Measurements from ENCODE around the gene E2F1. TPM values are rescaled to one million over a fixed set of nuclear protein-coding genes. Genes with fewer than 3 reads are reported as not detected.

E2F1 gene
- total and polyA plus RNA-seq, 2 experiments from 2014 or later, result 12.1 to 42.6 TPM

- H3K27ac Mint-ChIP-seq, result no peak within 1 kb of the TSS; the same call in 1 of the 2 replicates
- H3K9me3 Mint-ChIP-seq, result peaks cover 12% of the 10 kb centered on the region
- peak; percentile 91 for DNase-seq (ENCODE audit: low spot score)
- Histone ChIP-seq H2AFZ (peak within 1 kb of the TSS; percentile 100), H3K79me2 (replicated peaks; ENCODE audit: insufficient read depth) (no peaks in the 10 kb centered on the region), H3K4me3 (peak within 1 kb of the TSS; percentile 74), H3K4me2 (peak within 1 kb of the TSS; percentile 97), H3K4me1 (ENCODE audit: insufficient read depth) (peaks cover 17% of the 10 kb centered on the region; the same call in 1 of the 2 replicates), H4K20me1 (replicated peaks; ENCODE audit: insufficient read depth) (no peaks in the 10 kb centered on the region), H3F3A (replicated peaks; ENCODE audit: low read depth) (peaks cover 6% of the 10 kb centered on the region; the same call in 1 of the 2 replicates), H3K9me2 (ENCODE audit: insufficient read depth) (no peaks in the 10 kb centered on the region), H3K36me3 (ENCODE audit: insufficient read depth) (no peaks in the 10 kb centered on the region), H3K27ac (ENCODE audit: low read depth) (peak within 1 kb of the TSS; percentile 86; the same call in 1 of the 2 replicates), H3K27me3 (ENCODE audit: insufficient read depth) (no peaks in the 10 kb centered on the region)
- peak within 1 kb of the TSS; percentile 76 for H3K4me3 Mint-ChIP-seq
- peaks cover 24% of the 10 kb centered on the region for H3K27me3 Mint-ChIP-seq (ENCODE audit: insufficient read depth, low read depth, poor library complexity)
- TF ChIP-seq, protein P1, sequence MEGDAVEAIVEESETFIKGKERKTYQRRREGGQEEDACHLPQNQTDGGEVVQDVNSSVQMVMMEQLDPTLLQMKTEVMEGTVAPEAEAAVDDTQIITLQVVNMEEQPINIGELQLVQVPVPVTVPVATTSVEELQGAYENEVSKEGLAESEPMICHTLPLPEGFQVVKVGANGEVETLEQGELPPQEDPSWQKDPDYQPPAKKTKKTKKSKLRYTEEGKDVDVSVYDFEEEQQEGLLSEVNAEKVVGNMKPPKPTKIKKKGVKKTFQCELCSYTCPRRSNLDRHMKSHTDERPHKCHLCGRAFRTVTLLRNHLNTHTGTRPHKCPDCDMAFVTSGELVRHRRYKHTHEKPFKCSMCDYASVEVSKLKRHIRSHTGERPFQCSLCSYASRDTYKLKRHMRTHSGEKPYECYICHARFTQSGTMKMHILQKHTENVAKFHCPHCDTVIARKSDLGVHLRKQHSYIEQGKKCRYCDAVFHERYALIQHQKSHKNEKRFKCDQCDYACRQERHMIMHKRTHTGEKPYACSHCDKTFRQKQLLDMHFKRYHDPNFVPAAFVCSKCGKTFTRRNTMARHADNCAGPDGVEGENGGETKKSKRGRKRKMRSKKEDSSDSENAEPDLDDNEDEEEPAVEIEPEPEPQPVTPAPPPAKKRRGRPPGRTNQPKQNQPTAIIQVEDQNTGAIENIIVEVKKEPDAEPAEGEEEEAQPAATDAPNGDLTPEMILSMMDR (conservative IDR thresholded peaks at IDR 0.05; ENCODE audit: low read depth in 2 of 2), result peak; percentile 58 to 78
- TF ChIP-seq CREB1 (CRISPR knock-in tag; IDR thresholded peaks at IDR 0.05; ENCODE audit: low read depth) (peak; percentile 25; the same call in 1 of the 2 replicates), EZH2 (IDR thresholded peaks at IDR 0.05; ENCODE audit: low read depth, unreplicated experiment) (no peak), ETS1 (IDR thresholded peaks at IDR 0.05) (no peak), REST (IDR thresholded peaks at IDR 0.05; ENCODE audit: unreplicated experiment) (no peak), NANOG (IDR thresholded peaks at IDR 0.05; ENCODE audit: borderline replicate concordance) (no peak), POLR2AphosphoS5 (IDR thresholded peaks at IDR 0.05; ENCODE audit: low read depth) (0 out of 2 replicates have a peak, but pooled peaks have one; percentile 4)
- peaks cover 12% of the 10 kb centered on the region for H3K36me3 Mint-ChIP-seq (ENCODE audit: low read depth)
- peak; percentile 86 for ATAC-seq
- H3K4me1 Mint-ChIP-seq, result peaks cover 17% of the 10 kb centered on the region
Measured at GRCh38 chr20:33731693-33732165, 45.5 kb upstream of the E2F1 start, which contains the start of gene ZNF341. Gene ZNF341, plus strand, starts transcription at chr20:33731996. Its CDS starts 26 bp downstream, at chr20:33732022.
